H1 (cell line): ENCODE measurements around the gene DOK1. TPM values are rescaled to one million over a fixed set of nuclear protein-coding genes. Genes with fewer than 3 reads are reported as not detected.

Experiments used
- CTBP2 ChIP-seq: IDR thresholded peaks from 2 replicates; pipeline ENCODE4 v1.7.0; 2011; ENCODE audit warnings: borderline replicate concordance, mild to moderate bottlenecking, moderate library complexity, mixed read lengths, low read length; ENCODE audit not compliant: insufficient read depth, insufficient read length
- polyA plus RNA-seq, 7 experiments: library from polyadenylated mRNA; depleted of rRNA in 3 of 7; stranded (reverse) in 5 of 7; unstranded in 2 of 7; fragments of >200 nt in 5 of 7; fragments of 200-250 nt in 2 of 7; gene quantifications; 1 replicate in 5 of 7; 2 replicates in 1 of 7; 4 replicates in 1 of 7; pipeline versions ENCODE4 v1.2.1 to v1.2.3, GENCODE V29; 2011 to 2013; ENCODE audit warnings: missing spikeins in 2 of 7, mixed read lengths in 2 of 7
- total RNA-seq: library from RNA; stranded (reverse); fragmentation: NEBNext Ultra II Directional; extraction: Animal tissue kit (Norgen Biotek cat#: 25700); gene quantifications from 2 replicates; pipeline ENCODE4 v1.2.1, GENCODE V29; 2021
- TF ChIP-seq, protein P1 (sequence below): IDR thresholded peaks from 2 replicates; pipeline ENCODE4 v1.6.1; 2012; ENCODE audit warnings: inconsistent platforms

DOK1 gene
- total and polyA plus RNA-seq, 2 of the 8 experiments (the other 6 are each of a cell fraction or from before 2014, with no cell fraction given): 11.0 to 14.3 TPM

GRCh38 chr2:74566754-74567085, 12.2 kb downstream of the DOK1 start (continued):
- TF ChIP-seq CTBP2: no peak
- TF ChIP-seq, protein P1, sequence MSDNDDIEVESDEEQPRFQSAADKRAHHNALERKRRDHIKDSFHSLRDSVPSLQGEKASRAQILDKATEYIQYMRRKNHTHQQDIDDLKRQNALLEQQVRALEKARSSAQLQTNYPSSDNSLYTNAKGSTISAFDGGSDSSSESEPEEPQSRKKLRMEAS: no peak
- TF ChIP-seq, all 59 proteins: peak for 0
